Chondrocyte (in vitro differentiated cells): ENCODE results near the gene IZUMO1. TPM values are rescaled to one million over a fixed set of nuclear protein-coding genes. Genes with fewer than 3 reads are reported as not detected.
A peak's percentile ranks its signal among the peaks of the same experiment; 100 is the strongest.

Experiments used
- DNase-seq: peaks from one replicate; pipeline ENCODE4 v3.0.0; 2021; ENCODE audit warnings: mixed read lengths, low spot score
- H3K27ac Mint-ChIP-seq: one replicate; pipeline ENCODE4 v1.8.0; 2021; ENCODE audit warnings: mild to moderate bottlenecking, moderate library complexity, mixed read lengths; ENCODE audit not compliant: unreplicated experiment
- H3K27me3 Mint-ChIP-seq: 2 replicates; pipeline ENCODE4 v1.8.0; 2021; ENCODE audit warnings: low read depth, mixed read lengths
- H3K36me3 Mint-ChIP-seq: 2 replicates; pipeline ENCODE4 v1.8.0; 2021; ENCODE audit warnings: low read depth, mixed read lengths
- H3K4me1 Mint-ChIP-seq: 2 replicates; pipeline ENCODE4 v1.8.0; 2021; ENCODE audit warnings: low read depth, mild to moderate bottlenecking, mixed read lengths
- H3K4me3 Mint-ChIP-seq: one replicate; pipeline ENCODE4 v1.8.0; 2021; ENCODE audit warnings: mild to moderate bottlenecking, moderate library complexity, mixed read lengths; ENCODE audit not compliant: unreplicated experiment
- H3K9me3 Mint-ChIP-seq: 2 replicates; pipeline ENCODE4 v1.8.0; 2021; ENCODE audit warnings: low read depth, mixed read lengths
- total RNA-seq: library from RNA; stranded (reverse); gene quantifications from 3 replicates; pipeline ENCODE4 v1.2.1, GENCODE V29; 2021
- TF ChIP-seq, protein P1 (sequence below): fragments of 200-600 bp; sonication (generic); IDR thresholded peaks from 2 replicates; pipeline ENCODE4 v1.5.0; 2021; ENCODE audit warnings: antibody characterized with exemption, mild to moderate bottlenecking, moderate library complexity

Gene IZUMO1
- total RNA-seq, 1 donor from 2014 or later = not detected

DNA sequence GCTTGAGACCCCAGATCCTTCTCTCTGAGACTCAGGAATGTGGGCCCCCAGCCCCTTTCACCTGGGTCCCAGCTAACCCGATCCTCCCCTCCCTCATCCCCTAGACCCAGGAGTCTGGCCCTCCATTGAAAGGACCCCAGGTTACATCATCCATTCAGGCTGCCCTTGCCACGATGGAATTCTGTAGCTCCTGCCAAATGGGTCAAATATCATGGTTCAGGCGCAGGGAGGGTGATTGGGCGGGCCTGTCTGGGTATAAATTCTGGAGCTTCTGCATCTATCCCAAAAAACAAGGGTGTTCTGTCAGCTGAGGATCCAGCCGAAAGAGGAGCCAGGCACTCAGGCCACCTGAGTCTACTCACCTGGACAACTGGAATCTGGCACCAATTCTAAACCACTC lies 9.1 kb upstream of the IZUMO1 start:
- peaks cover 9% of the 10 kb centered on the region for H3K27me3 Mint-ChIP-seq
- no peaks in the 10 kb centered on the region for H3K9me3 Mint-ChIP-seq
- DNase-seq = no peak
- H3K4me1 Mint-ChIP-seq = peaks cover 11% of the 10 kb centered on the region
- TF ChIP-seq, protein P1, sequence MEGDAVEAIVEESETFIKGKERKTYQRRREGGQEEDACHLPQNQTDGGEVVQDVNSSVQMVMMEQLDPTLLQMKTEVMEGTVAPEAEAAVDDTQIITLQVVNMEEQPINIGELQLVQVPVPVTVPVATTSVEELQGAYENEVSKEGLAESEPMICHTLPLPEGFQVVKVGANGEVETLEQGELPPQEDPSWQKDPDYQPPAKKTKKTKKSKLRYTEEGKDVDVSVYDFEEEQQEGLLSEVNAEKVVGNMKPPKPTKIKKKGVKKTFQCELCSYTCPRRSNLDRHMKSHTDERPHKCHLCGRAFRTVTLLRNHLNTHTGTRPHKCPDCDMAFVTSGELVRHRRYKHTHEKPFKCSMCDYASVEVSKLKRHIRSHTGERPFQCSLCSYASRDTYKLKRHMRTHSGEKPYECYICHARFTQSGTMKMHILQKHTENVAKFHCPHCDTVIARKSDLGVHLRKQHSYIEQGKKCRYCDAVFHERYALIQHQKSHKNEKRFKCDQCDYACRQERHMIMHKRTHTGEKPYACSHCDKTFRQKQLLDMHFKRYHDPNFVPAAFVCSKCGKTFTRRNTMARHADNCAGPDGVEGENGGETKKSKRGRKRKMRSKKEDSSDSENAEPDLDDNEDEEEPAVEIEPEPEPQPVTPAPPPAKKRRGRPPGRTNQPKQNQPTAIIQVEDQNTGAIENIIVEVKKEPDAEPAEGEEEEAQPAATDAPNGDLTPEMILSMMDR = no peak
- no peaks in the 10 kb centered on the region for H3K36me3 Mint-ChIP-seq
- no peak overlapping the region for H3K27ac Mint-ChIP-seq
- no peak overlapping the region for H3K4me3 Mint-ChIP-seq

DNA sequence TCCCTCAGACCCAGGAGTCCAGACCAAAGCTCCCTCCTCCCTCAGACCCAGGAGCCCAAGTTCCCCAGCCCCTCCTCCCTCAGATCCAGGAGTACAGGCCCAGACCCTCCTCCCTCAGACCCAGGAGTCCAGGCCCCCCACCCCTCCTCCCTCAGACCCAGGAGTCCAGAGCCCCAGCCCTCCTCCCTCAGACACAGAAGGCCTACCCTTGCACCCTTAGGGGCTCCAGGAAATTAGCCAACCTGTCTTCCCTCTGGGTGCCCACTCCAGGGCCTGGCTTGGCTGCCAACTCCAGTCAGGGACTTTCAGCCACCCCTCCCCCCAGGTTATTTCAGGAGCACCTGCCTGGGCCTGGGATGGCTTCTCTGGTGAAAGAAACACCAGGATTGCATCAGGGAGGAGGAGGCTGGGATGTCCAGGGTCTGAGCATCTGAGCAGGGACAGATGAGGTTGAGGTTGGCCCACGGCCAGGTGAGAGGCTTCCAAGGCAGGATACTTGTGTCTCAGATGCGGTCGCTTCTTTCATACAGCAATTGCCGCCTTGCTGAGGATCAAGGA lies 8.5 kb upstream of the IZUMO1 start, which contains the start of gene FGF21:
Gene FGF21 (plus strand): TSS at position 441 of the 558 bp plus-strand sequence. CDS start 713 bp downstream, outside the sequence.
- Mint-ChIP-seq H3K4me3 (no peak within 1 kb of the TSS), H3K27ac (no peak within 1 kb of the TSS), H3K27me3 (peaks cover 4% of the 10 kb centered on the region), H3K36me3 (no peaks in the 10 kb centered on the region), H3K4me1 (peaks cover 11% of the 10 kb centered on the region), H3K9me3 (no peaks in the 10 kb centered on the region)
- TF ChIP-seq, protein P1 = no peak
- DNase-seq = no peak

DNA sequence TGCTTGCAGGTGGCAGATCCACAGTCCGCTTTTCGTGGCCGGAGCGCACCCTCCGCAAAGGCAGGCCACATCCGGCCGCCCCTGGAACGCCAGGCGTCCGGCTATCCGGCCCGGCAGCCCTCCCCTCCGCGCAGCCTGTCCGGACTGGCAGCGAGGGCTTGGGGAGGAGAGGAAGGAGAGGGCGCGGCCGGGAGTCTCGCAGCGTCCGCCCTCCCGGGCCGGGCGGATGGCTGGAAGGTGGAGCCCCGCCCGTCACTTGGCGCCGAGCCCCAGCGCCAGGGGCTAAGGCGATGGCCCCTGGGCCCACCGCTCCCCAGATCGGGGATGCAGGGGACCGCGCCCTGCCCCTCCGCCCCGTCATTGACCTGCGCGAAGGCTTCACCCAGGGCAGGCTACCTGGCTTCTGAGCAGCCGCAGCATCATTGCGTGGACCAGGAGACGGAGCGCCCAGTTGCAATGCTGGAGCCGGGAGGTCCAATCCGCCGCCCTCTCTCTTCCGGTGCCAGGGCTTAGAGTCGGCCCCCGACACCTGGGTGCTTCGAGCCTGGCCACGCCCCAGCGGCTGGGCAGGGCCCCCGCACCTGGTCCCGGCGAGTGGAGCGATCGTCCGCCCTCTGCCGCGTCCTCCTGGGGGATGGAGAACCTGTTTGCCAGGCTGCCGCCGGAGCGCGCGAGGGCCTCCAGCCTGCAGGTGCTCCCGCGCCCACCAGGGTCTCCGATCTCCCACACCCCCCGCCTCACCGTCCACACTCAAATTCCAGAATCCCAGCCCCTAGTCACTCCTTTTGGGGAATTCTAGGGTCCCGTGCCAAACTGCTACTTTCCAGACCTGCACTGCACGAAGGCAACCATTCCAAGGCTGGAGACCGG lies 6.0 kb upstream of the IZUMO1 start, which contains the start of gene FUT1:
Gene FUT1 (minus strand): TSS at position 146 of the 870 bp plus-strand sequence. CDS start 1,360 bp downstream, outside the sequence.
- DNase-seq = no peak
- no peak within 1 kb of the TSS for H3K27ac Mint-ChIP-seq
- no peaks in the 10 kb centered on the region for H3K9me3 Mint-ChIP-seq
- H3K4me1 Mint-ChIP-seq = peaks cover 11% of the 10 kb centered on the region
- peak within 1 kb of the TSS; percentile 64 for H3K4me3 Mint-ChIP-seq
- no peaks in the 10 kb centered on the region for H3K36me3 Mint-ChIP-seq
- TF ChIP-seq, protein P1 = no peak
- peaks cover 4% of the 10 kb centered on the region for H3K27me3 Mint-ChIP-seq

DNA sequence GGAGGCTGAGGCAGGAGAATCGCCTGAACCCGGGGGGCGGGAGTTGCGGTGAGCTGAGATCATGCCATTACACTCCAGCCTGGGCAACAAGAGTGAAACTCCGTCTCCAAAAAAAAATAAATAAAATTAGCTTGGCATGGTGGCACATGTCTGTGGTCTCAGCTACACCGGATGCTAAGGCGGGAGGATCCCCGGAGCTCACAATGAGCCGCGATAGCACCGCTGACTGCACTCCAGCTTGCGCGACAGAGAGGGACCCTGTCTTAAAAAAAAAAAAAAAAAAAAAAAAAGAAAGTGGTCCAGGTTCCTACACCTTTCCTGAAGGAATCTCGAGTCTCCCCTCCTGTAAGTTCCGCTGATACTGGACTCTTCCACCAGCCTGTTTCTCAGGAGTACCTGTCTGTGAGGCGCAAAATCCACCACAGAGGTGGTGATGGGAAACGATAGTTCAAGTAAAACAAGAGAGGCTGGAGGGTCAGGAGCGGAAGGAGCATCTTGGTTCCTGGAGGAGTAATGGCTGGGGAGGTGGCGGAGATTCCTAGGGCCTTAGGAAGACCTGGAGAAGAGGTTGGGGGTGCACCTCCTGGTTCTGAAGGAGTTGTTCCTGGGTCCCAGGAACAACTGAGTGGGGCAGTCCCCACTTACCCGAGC lies 5.3 kb upstream of the IZUMO1 start:
- TF ChIP-seq, protein P1 = no peak
- no peaks in the 10 kb centered on the region for H3K9me3 Mint-ChIP-seq
- DNase-seq = no peak
- no peak overlapping the region for H3K27ac Mint-ChIP-seq
- H3K36me3 Mint-ChIP-seq = no peaks in the 10 kb centered on the region
- peaks cover 4% of the 10 kb centered on the region for H3K27me3 Mint-ChIP-seq
- H3K4me3 Mint-ChIP-seq = peak overlapping the region; percentile 59
- peaks cover 13% of the 10 kb centered on the region for H3K4me1 Mint-ChIP-seq
